OCI-LY7 (cell line): ENCODE results near the gene BTBD9. TPM values are rescaled to one million over a fixed set of nuclear protein-coding genes. Genes with fewer than 3 reads are reported as not detected.

Experiments
- BruUV-seq: library from RNA; stranded (reverse); fragments of 400-500 nt; replicated peaks from 2 replicates; lab custom pipeline; 2021; lab: Mats Ljungman, UMichigan
- CTCF ChIA-PET: fragments of 300-600 bp; sonication (Branson Sonifier 250); formaldehyde crosslinking; loops from one replicate; lab custom pipeline; 2022; ENCODE audit warnings: antibody characterized with exemption; ENCODE audit not compliant: unreplicated experiment; lab: Charles Lee
- POLR2A ChIA-PET: fragments of 300-600 bp; sonication (Branson Sonifier 250); formaldehyde crosslinking; loops from one replicate; lab custom pipeline; 2022; ENCODE audit warnings: antibody characterized with exemption; lab: Charles Lee
- DNase-seq: peaks from one replicate; pipeline ENCODE4 v3.0.0-alpha.2; 2015; ENCODE audit warnings: low spot score
- H2AFZ ChIP-seq: fragments of 200-600 bp; sonication (generic), shearing (Covaris generic); 2 replicates; pipeline ENCODE4 v1.6.1; 2014; ENCODE audit warnings: mild to moderate bottlenecking, antibody characterized with exemption, low read length, moderate library complexity
- H3K27ac ChIP-seq: fragments of 200-600 bp; sonication (generic); 2 replicates; pipeline ENCODE4 v1.5.1; 2014; ENCODE audit warnings: mixed run types, low read depth, mild to moderate bottlenecking, moderate library complexity, low read length, inconsistent platforms; ENCODE audit not compliant: poor library complexity, severe bottlenecking
- H3K36me3 ChIP-seq: fragments of 200-600 bp; sonication (generic); 2 replicates; pipeline ENCODE4 v1.6.1; 2014; ENCODE audit warnings: mild to moderate bottlenecking, antibody characterized with exemption, low read length, moderate library complexity, mixed read lengths; ENCODE audit not compliant: insufficient read depth
- H3K4me1 ChIP-seq: fragments of 200-600 bp; sonication (generic); 2 replicates; pipeline ENCODE4 v1.5.1; 2014; ENCODE audit warnings: mild to moderate bottlenecking, low read length; ENCODE audit not compliant: insufficient read depth, poor library complexity, severe bottlenecking
- H3K4me2 ChIP-seq: fragments of 200-600 bp; sonication (generic); 2 replicates; pipeline ENCODE4 v1.6.1; 2014; ENCODE audit warnings: mild to moderate bottlenecking, low read length
- H3K4me3 ChIP-seq: fragments of 200-600 bp; sonication (generic); 2 replicates; pipeline ENCODE4 v1.5.1; 2014; ENCODE audit warnings: mild to moderate bottlenecking, low read depth, low read length; ENCODE audit not compliant: poor library complexity, severe bottlenecking
- H3K79me2 ChIP-seq: fragments of 200-600 bp; sonication (generic); 2 replicates; pipeline ENCODE4 v1.6.1; 2016; ENCODE audit warnings: low read depth, mild to moderate bottlenecking, low read length, moderate library complexity, mixed read lengths; ENCODE audit not compliant: insufficient read depth
- H3K9me2 ChIP-seq: fragments of 200-600 bp; sonication (generic); 2 replicates; pipeline ENCODE4 v1.6.1; 2016; ENCODE audit warnings: mild to moderate bottlenecking, low read length, mixed read lengths; ENCODE audit not compliant: insufficient read depth
- H3K9me3 ChIP-seq: fragments of 200-600 bp; sonication (generic); 2 replicates; pipeline ENCODE4 v1.6.1; 2014; ENCODE audit warnings: mild to moderate bottlenecking, mixed run types, low read length, mixed read lengths
- H4K20me1 ChIP-seq: fragments of 200-600 bp; sonication (generic); 2 replicates; pipeline ENCODE4 v1.6.1; 2014; ENCODE audit warnings: mild to moderate bottlenecking, antibody characterized with exemption, low read length, moderate library complexity, mixed read lengths; ENCODE audit not compliant: insufficient read depth
- CTCF ChIP-seq: fragments of 200-600 bp; sonication (generic); conservative IDR thresholded peaks from 2 replicates; pipeline ENCODE4 v1.5.1; 2014; ENCODE audit warnings: mild to moderate bottlenecking, antibody characterized with exemption, low read length, moderate library complexity, mixed read lengths
- EZH2phosphoT487 ChIP-seq: fragments of 200-600 bp; sonication (generic); IDR thresholded peaks from 2 replicates; pipeline ENCODE4 v1.6.1; 2018; ENCODE audit warnings: low read depth, borderline replicate concordance, mild to moderate bottlenecking, mixed run types, antibody characterized with exemption, low read length, moderate library complexity, mixed read lengths
- intact Hi-C: fragments of 100-400 bp; cut with micrococcal nuclease; formaldehyde crosslinking; loops from one replicate; pipeline ENCODE4 v1.10.0; 2022; ENCODE audit not compliant: unreplicated experiment
- total RNA-seq, 2 experiments: library from RNA; depleted of rRNA in 1 of 2; stranded (reverse); fragments of >200 nt in 1 of 2; shearing (Covaris generic) in 1 of 2; gene quantifications; 2 replicates each; pipeline ENCODE4 v1.2.3, GENCODE V29; 2014 to 2022

BTBD9 gene
- total RNA-seq, 2 experiments from 2014 or later: 5.9 to 7.3 TPM

DNA sequence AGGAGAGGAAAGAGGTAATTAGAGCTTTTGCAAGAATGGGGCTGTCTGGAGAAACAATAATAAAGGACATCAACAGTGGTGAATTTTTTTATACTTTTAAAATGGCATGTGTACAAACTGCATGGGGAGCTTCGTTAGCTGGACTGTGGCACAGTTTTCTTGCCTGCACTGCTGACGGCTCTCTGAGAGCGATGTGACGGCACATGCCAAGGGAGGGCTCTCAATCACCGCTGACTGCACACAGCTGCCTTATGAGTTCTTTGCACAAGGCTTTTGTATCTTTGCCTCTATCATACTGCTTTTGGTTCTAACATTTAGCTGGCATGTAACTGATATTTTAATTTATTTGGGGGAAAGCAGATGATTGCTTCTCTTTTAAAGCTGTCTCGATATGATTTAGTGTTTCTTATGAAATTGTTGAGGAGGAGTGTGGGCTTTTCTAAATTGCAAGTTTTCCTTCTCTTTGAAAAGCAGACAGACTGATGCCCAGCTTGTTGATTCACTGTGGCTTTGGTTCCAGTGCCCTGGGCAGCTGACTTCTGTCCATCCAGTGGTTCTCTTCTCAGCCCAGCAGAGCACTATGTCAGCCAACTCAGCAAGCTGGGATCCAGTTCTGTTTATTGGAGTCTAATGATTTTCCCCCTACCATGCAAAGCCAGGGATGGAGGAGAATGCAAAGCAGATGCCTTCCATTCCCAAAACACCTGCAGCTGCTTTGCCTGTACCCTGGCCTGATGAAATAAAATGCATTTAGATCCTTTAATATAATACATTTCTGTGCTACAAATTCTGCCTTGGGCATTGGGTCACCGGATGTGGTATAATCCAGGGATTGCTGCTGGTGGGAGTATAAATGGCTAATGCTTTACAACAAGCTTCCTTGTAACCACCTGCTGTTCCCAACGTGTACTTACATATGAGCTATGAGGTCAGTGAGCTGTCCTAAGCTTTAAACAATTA is 496.3 kb downstream of the BTBD9 start:
- ChIA-PET POLR2A (interaction anchor here (0.9 to 1.1 kb wide), 2 partner anchors 9 to 11 kb away, joined by 3 read pairs; no protein-coding TSS in a partner anchor), CTCF (no interaction called here)
- no peak for TF ChIP-seq CTCF
- no peak for TF ChIP-seq EZH2phosphoT487
- no peak overlapping the region for H3K4me2 ChIP-seq
- H3K9me2 ChIP-seq: no peaks in the 10 kb centered on the region
- H4K20me1 ChIP-seq: peaks cover 3% of the 10 kb centered on the region; the same call in 1 of the 2 replicates
- no peaks in the 10 kb centered on the region for H3K4me1 ChIP-seq
- no peak for DNase-seq
- no peaks in the 10 kb centered on the region for H3K36me3 ChIP-seq
- no peaks in the 10 kb centered on the region for H3K9me3 ChIP-seq
- no peak overlapping the region for H2AFZ ChIP-seq
- H3K27ac ChIP-seq: no peak overlapping the region
- H3K79me2 ChIP-seq: no peaks in the 10 kb centered on the region
- intact Hi-C loops: no loop called here
- H3K4me3 ChIP-seq: no peak overlapping the region
- BruUV-seq: no TSS peak

GRCh38 chr6:38142178-38142902 is 497.4 kb downstream of the BTBD9 start:
- CTCF ChIA-PET: no interaction called here
- POLR2A ChIA-PET: interaction anchor here (1.1 kb wide), 1 partner anchor 8 kb away, joined by 3 read pairs; no protein-coding TSS in a partner anchor

GRCh38 chr6:38141716-38142115 is 498.0 kb downstream of the BTBD9 start:
- no peak for TF ChIP-seq EZH2phosphoT487
- TF ChIP-seq CTCF: no peak

More at GRCh38 chr6:38142178-38142902, 497.4 kb downstream of the BTBD9 start:
- Histone ChIP-seq H3K9me3 (no peaks in the 10 kb centered on the region), H3K9me2 (no peaks in the 10 kb centered on the region), H3K27ac (no peak overlapping the region), H3K4me1 (no peaks in the 10 kb centered on the region), H4K20me1 (peaks cover 3% of the 10 kb centered on the region; the same call in 1 of the 2 replicates), H2AFZ (no peak overlapping the region), H3K79me2 (no peaks in the 10 kb centered on the region), H3K36me3 (no peaks in the 10 kb centered on the region), H3K4me3 (no peak overlapping the region), H3K4me2 (no peak overlapping the region)
- no peak for DNase-seq
- TF ChIP-seq EZH2phosphoT487: no peak
- no TSS peak for BruUV-seq
- intact Hi-C loops: no loop called here

More at GRCh38 chr6:38141716-38142115, 498.0 kb downstream of the BTBD9 start:
- peaks cover 3% of the 10 kb centered on the region; the same call in 1 of the 2 replicates for H4K20me1 ChIP-seq
- H3K36me3 ChIP-seq: no peaks in the 10 kb centered on the region
- no peak overlapping the region for H3K4me2 ChIP-seq
- POLR2A ChIA-PET: no interaction called here
- H3K9me3 ChIP-seq: no peaks in the 10 kb centered on the region
- intact Hi-C loops: no loop called here
- no peaks in the 10 kb centered on the region for H3K79me2 ChIP-seq
- H3K27ac ChIP-seq: no peak overlapping the region
- H3K9me2 ChIP-seq: no peaks in the 10 kb centered on the region
- H3K4me3 ChIP-seq: no peak overlapping the region
- no TSS peak for BruUV-seq
- no peak overlapping the region for H2AFZ ChIP-seq
- H3K4me1 ChIP-seq: no peaks in the 10 kb centered on the region
- CTCF ChIA-PET: no interaction called here
- DNase-seq: no peak
